ENCODE data around the gene ZSCAN30. TPM values are rescaled to one million over a fixed set of nuclear protein-coding genes. Genes with fewer than 3 reads are reported as not detected.

The ZSCAN30 gene
- total RNA-seq: 19.4 TPM

DNA sequence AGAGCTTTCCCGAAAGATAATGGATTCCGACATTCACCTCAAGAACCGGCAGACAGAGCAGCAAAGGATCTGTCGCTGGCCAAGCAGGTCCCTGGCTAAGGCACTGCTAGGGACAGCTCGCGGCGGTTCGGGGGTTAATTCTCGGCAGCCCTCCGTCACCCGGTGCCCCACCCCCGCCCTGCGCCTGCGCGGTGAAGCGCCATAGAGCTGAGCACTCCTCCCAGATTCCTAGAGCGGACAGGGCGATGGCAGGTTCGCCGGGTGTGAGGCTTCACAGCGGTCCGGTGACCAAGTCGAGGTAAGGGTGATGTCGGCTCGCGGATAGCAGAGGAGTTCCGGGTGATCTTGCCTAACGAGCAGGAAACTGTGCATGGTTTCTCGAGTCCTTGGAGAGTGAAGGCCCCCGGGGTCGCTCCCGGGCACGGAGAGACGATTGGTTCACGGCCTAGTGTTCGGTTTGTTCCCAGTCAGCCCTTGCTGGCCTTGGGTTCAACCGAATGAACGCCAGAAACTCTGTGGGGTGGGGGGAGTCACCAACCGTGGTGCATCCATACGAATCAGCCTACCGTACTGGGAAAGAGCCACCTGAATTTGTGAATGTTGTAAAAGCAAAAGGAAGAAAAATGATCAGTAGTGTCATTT is at the start of gene ZSCAN30:
ZSCAN30 (minus strand) TSS at position 136 of the 642 bp plus-strand sequence. CDS start 25,877 bp downstream, outside the sequence.
- Histone ChIP-seq H3K36me3 (peaks cover 0 to 5% of the 10 kb centered on the region in 2 donors), H3K9me3 (no peaks in the 10 kb centered on the region), H3K27ac (peak within 1 kb of the TSS; percentile 77), H3K4me1 (peaks cover 27% of the 10 kb centered on the region), H3K4me3 (peak within 1 kb of the TSS; percentile 66 to 74), H3K27me3 (no peaks in the 10 kb centered on the region)
- intact Hi-C loops (cut with DNase I): no loop called here
- TF ChIP-seq, protein P1, sequence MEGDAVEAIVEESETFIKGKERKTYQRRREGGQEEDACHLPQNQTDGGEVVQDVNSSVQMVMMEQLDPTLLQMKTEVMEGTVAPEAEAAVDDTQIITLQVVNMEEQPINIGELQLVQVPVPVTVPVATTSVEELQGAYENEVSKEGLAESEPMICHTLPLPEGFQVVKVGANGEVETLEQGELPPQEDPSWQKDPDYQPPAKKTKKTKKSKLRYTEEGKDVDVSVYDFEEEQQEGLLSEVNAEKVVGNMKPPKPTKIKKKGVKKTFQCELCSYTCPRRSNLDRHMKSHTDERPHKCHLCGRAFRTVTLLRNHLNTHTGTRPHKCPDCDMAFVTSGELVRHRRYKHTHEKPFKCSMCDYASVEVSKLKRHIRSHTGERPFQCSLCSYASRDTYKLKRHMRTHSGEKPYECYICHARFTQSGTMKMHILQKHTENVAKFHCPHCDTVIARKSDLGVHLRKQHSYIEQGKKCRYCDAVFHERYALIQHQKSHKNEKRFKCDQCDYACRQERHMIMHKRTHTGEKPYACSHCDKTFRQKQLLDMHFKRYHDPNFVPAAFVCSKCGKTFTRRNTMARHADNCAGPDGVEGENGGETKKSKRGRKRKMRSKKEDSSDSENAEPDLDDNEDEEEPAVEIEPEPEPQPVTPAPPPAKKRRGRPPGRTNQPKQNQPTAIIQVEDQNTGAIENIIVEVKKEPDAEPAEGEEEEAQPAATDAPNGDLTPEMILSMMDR (IDR thresholded peaks at IDR 0.05): no peak
- TF ChIP-seq POLR2AphosphoS5 (IDR thresholded peaks at IDR 0.05; ENCODE audit: insufficient read depth in 1 of 2, low read depth in 1 of 2): peak; percentile 84 to 85
- TF ChIP-seq POLR2A (IDR thresholded peaks at IDR 0.05): peak in 1 of 2 donors; percentile 33
- DNase-seq (ENCODE audit: extremely low spot score in 2 of 2): peak in 1 of 2 donors; percentile 94

DNA sequence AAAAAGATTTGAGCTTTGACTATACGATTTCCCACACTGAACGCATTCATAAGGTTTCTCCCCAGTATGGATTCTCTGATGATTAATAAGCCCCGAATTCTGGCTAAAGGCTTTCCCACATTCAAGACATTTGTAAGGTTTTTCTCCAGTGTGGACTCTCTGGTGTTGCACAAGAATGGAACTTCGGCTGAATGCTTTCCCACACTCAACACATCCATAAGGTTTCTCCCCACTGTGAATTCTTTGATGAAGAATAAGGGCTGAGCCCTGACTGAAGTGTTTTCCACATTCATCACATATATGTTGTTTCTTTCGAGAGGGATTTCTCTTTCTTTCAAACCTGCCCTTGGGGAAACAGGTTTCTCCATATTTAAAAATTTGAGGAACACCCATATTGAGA is 47.3 kb upstream of the ZSCAN30 start:
- H3K27me3 ChIP-seq: no peaks in the 10 kb centered on the region
- no peaks in the 10 kb centered on the region for H3K9me3 ChIP-seq
- H3K4me3 ChIP-seq: no peak overlapping the region
- TF ChIP-seq, protein P1 (IDR thresholded peaks at IDR 0.05): no peak
- TF ChIP-seq POLR2A (IDR thresholded peaks at IDR 0.05) (no peak), POLR2AphosphoS5 (IDR thresholded peaks at IDR 0.05; ENCODE audit: insufficient read depth in 1 of 2, low read depth in 1 of 2) (no peak)
- peaks cover 0 to 64% of the 10 kb centered on the region in 2 donors for H3K36me3 ChIP-seq
- H3K27ac ChIP-seq: no peak overlapping the region
- peaks cover 34% of the 10 kb centered on the region for H3K4me1 ChIP-seq
- no peak for DNase-seq (ENCODE audit: extremely low spot score in 2 of 2)
- intact Hi-C loops (cut with DNase I): no loop called here

DNA sequence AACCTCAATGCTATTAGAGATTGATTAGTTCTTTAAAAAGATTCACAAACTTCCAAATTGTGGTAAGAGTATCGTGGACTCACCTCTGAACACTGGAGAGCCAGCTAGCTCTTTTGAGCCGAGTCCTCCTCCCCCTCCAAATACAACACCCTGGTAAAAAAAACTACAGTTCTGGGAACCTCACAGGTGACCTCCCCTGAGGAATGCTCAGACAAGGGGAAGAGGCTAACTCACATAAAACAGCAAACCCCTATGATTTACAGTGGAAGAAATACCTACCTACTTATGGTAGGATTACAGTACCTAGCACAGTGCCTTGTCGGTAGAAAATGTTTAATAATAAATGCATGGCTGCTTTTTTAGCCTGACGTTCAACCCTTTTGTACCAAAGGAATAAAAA is 45.8 kb upstream of the ZSCAN30 start:
- intact Hi-C loops (cut with DNase I): no loop called here

DNA sequence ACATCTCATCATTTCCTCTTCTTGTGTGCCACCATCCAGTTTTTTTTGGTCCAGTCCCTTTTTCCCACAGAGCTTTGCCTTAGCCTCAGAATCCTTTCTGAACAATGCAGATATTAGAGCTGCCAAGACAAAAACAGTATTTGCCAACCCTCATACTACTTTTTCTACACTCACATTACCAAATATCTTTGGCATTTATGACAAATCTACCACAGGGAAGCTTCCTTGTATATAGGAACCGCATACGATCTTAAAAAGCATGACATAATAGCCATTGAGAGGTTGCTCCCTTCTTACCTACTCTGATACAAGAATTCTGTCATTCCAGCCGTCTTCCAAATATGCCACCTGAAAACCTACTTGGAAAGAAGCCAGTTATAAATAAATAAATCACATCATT is 44.8 kb upstream of the ZSCAN30 start:
- Histone ChIP-seq H3K27me3 (no peaks in the 10 kb centered on the region), H3K36me3 (peaks cover 0 to 62% of the 10 kb centered on the region in 2 donors), H3K4me1 (peaks cover 20% of the 10 kb centered on the region), H3K4me3 (no peak overlapping the region), H3K9me3 (no peaks in the 10 kb centered on the region), H3K27ac (no peak overlapping the region)
- DNase-seq (ENCODE audit: extremely low spot score in 2 of 2): no peak
- no peak for TF ChIP-seq POLR2AphosphoS5 (IDR thresholded peaks at IDR 0.05; ENCODE audit: insufficient read depth in 1 of 2, low read depth in 1 of 2)
- TF ChIP-seq, protein P1 (IDR thresholded peaks at IDR 0.05): no peak
- no peak for TF ChIP-seq POLR2A (IDR thresholded peaks at IDR 0.05)
- intact Hi-C loops (cut with DNase I): no loop called here

More for the DNA sequence above, 45.8 kb upstream of the ZSCAN30 start:
- H3K4me1 ChIP-seq: peaks cover 22% of the 10 kb centered on the region
- no peak for TF ChIP-seq POLR2AphosphoS5 (IDR thresholded peaks at IDR 0.05; ENCODE audit: insufficient read depth in 1 of 2, low read depth in 1 of 2)
- TF ChIP-seq, protein P1 (IDR thresholded peaks at IDR 0.05): no peak
- TF ChIP-seq POLR2A (IDR thresholded peaks at IDR 0.05): no peak
- peaks cover 0 to 69% of the 10 kb centered on the region in 2 donors for H3K36me3 ChIP-seq
- H3K4me3 ChIP-seq: no peak overlapping the region
- no peak for DNase-seq (ENCODE audit: extremely low spot score in 2 of 2)
- no peaks in the 10 kb centered on the region for H3K27me3 ChIP-seq
- no peaks in the 10 kb centered on the region for H3K9me3 ChIP-seq
- no peak overlapping the region for H3K27ac ChIP-seq

DNA sequence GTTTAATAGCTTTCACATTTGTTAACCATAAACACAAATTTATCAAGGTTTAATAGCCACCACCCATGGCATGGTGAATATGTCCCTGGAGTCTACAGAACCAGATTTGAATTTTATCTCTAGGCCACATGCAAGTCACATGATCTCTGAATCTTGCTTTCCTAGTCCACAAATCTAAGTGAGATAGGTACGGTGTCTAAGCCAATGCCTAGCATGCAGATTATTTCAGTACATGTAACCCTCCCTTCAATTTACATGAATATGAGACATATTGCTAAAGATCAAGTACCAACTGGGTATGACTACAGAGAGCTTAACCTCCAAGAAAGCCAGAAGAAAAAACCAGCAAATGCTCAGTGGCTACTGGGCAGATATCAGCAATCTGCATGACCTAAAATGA is 44.2 kb upstream of the ZSCAN30 start:
- TF ChIP-seq POLR2AphosphoS5 (IDR thresholded peaks at IDR 0.05; ENCODE audit: insufficient read depth in 1 of 2, low read depth in 1 of 2) (no peak), POLR2A (IDR thresholded peaks at IDR 0.05) (no peak)
- TF ChIP-seq, protein P1 (IDR thresholded peaks at IDR 0.05): no peak
- intact Hi-C loops (cut with DNase I): no loop called here
- H3K36me3 ChIP-seq: peaks cover 0 to 56% of the 10 kb centered on the region in 2 donors

More for the DNA sequence above, 44.2 kb upstream of the ZSCAN30 start:
- H3K9me3 ChIP-seq: no peaks in the 10 kb centered on the region
- H3K27me3 ChIP-seq: no peaks in the 10 kb centered on the region
- peaks cover 14% of the 10 kb centered on the region for H3K4me1 ChIP-seq
- H3K4me3 ChIP-seq: no peak overlapping the region
- no peak overlapping the region for H3K27ac ChIP-seq
- DNase-seq (ENCODE audit: extremely low spot score in 2 of 2): no peak

Measured in vagina (tissue), 2 donors.